ENCODE data around the gene MSL3. TPM values are rescaled to one million over a fixed set of nuclear protein-coding genes. Genes with fewer than 3 reads are reported as not detected.

The MSL3 gene
- total RNA-seq, 1 donor from 2014 or later, result 12.0 TPM

- Histone ChIP-seq H3K36me3 (ENCODE audit: control insufficient read depth in 3 of 3, insufficient read depth in 3 of 3, low read length in 3 of 3) (peaks cover 0 to 1% (median 0%) of the 10 kb centered on the region in 3 donors), H3K27me3 (ENCODE audit: control insufficient read depth in 3 of 3, insufficient read depth in 3 of 3, low read length in 3 of 3) (no peaks in the 10 kb centered on the region), H3K4me1 (ENCODE audit: control insufficient read depth in 3 of 3, insufficient read depth in 3 of 3, low read length in 3 of 3) (no peaks in the 10 kb centered on the region), H3K4me3 (ENCODE audit: low read length in 3 of 3) (no peak overlapping the region), H3K9me3 (ENCODE audit: control insufficient read depth in 3 of 3, low read length in 3 of 3) (no peaks in the 10 kb centered on the region), H3K27ac (ENCODE audit: low read depth, low read length) (no peak overlapping the region), H3K9ac (ENCODE audit: low read depth in 1 of 3, low read length in 3 of 3) (no peak overlapping the region)
These were observed 23.1 kb downstream of the MSL3 start for GRCh38 chrX:11781133-11781532.

DNA sequence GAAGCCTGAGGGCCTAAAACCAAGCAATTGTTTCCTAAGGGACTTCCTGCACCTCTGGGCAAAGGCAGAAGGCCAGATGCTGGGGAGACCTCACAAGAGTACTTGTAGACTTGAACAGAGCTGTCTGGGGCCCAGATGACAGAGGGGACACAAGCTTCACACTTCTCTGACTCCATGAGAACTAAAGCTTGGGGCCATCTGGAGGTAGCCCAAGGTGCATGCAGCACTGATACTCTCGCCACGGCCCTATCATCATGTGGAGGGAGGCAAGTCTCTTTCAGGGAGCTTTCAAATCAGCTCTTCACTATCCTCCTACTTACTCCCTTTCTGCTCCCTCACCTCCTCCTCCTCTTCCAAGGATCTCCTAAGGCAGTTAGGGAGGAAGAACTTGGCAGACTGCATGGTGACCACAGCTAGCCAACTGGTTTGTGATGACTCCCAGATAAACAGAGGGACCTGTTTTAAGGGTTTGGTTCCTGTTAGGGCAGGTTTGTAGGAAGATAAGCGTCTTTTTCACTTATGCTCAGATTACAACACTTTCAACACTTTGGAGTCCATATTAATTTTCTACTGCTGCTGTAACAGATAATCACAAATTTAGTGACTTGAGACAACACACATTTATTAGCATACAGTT is 23.8 kb downstream of the MSL3 start:
- Histone ChIP-seq H3K27ac (ENCODE audit: low read depth, low read length) (no peak overlapping the region), H3K4me1 (ENCODE audit: control insufficient read depth in 3 of 3, insufficient read depth in 3 of 3, low read length in 3 of 3) (no peaks in the 10 kb centered on the region), H3K36me3 (ENCODE audit: control insufficient read depth in 3 of 3, insufficient read depth in 3 of 3, low read length in 3 of 3) (no peaks in the 10 kb centered on the region), H3K9ac (ENCODE audit: low read depth in 1 of 3, low read length in 3 of 3) (no peak overlapping the region), H3K27me3 (ENCODE audit: control insufficient read depth in 3 of 3, insufficient read depth in 3 of 3, low read length in 3 of 3) (no peaks in the 10 kb centered on the region), H3K9me3 (ENCODE audit: control insufficient read depth in 3 of 3, low read length in 3 of 3) (no peaks in the 10 kb centered on the region), H3K4me3 (ENCODE audit: low read length in 3 of 3) (no peak overlapping the region)

- no peaks in the 10 kb centered on the region for H3K27me3 ChIP-seq (ENCODE audit: control insufficient read depth in 3 of 3, insufficient read depth in 3 of 3, low read length in 3 of 3)
- no peak overlapping the region for H3K27ac ChIP-seq (ENCODE audit: low read depth, low read length)
- no peaks in the 10 kb centered on the region for H3K4me1 ChIP-seq (ENCODE audit: control insufficient read depth in 3 of 3, insufficient read depth in 3 of 3, low read length in 3 of 3)
- H3K36me3 ChIP-seq (ENCODE audit: control insufficient read depth in 3 of 3, insufficient read depth in 3 of 3, low read length in 3 of 3), result no peaks in the 10 kb centered on the region
- no peak overlapping the region for H3K9ac ChIP-seq (ENCODE audit: low read depth in 1 of 3, low read length in 3 of 3)
- H3K9me3 ChIP-seq (ENCODE audit: control insufficient read depth in 3 of 3, low read length in 3 of 3), result no peaks in the 10 kb centered on the region
- H3K4me3 ChIP-seq (ENCODE audit: low read length in 3 of 3), result no peak overlapping the region
These were observed 26.5 kb downstream of the MSL3 start for GRCh38 chrX:11784543-11784942.

GRCh38 chrX:11786862-11787261 is 28.8 kb downstream of the MSL3 start:
- H3K4me3 ChIP-seq (ENCODE audit: low read length in 3 of 3), result no peak overlapping the region
- H3K9ac ChIP-seq (ENCODE audit: low read depth in 1 of 3, low read length in 3 of 3), result no peak overlapping the region
- no peaks in the 10 kb centered on the region for H3K4me1 ChIP-seq (ENCODE audit: control insufficient read depth in 3 of 3, insufficient read depth in 3 of 3, low read length in 3 of 3)
- H3K9me3 ChIP-seq (ENCODE audit: control insufficient read depth in 3 of 3, low read length in 3 of 3), result no peaks in the 10 kb centered on the region
- H3K36me3 ChIP-seq (ENCODE audit: control insufficient read depth in 3 of 3, insufficient read depth in 3 of 3, low read length in 3 of 3), result no peaks in the 10 kb centered on the region
- H3K27me3 ChIP-seq (ENCODE audit: control insufficient read depth in 3 of 3, insufficient read depth in 3 of 3, low read length in 3 of 3), result no peaks in the 10 kb centered on the region
- no peak overlapping the region for H3K27ac ChIP-seq (ENCODE audit: low read depth, low read length)

DNA sequence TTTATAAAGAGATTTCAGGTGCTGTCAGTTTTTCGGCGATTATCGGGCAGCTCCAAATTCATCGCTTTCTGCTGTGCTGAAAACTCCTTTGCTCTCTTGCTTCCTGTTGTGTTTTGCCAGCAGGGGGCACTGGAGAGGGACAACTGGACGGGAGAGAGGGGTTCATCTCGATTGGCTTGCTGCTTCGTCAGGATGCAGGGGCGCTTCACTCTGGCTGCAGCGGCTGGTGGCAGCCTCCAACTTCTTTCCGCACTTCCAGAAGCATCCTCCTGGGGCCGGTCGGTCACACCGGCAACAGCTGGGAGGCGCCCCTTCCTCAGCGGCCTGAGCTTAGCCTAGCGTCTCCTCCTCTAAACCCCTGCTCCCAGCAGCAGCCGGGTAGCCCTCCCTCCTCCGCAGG is 29.5 kb downstream of the MSL3 start:
- Histone ChIP-seq H3K4me1 (ENCODE audit: control insufficient read depth in 3 of 3, insufficient read depth in 3 of 3, low read length in 3 of 3) (no peaks in the 10 kb centered on the region), H3K27ac (ENCODE audit: low read depth, low read length) (no peak overlapping the region), H3K9ac (ENCODE audit: low read depth in 1 of 3, low read length in 3 of 3) (no peak overlapping the region), H3K27me3 (ENCODE audit: control insufficient read depth in 3 of 3, insufficient read depth in 3 of 3, low read length in 3 of 3) (no peaks in the 10 kb centered on the region), H3K4me3 (ENCODE audit: low read length in 3 of 3) (peak overlapping the region in 2 of 3 donors; percentile 1 to 41), H3K36me3 (ENCODE audit: control insufficient read depth in 3 of 3, insufficient read depth in 3 of 3, low read length in 3 of 3) (no peaks in the 10 kb centered on the region), H3K9me3 (ENCODE audit: control insufficient read depth in 3 of 3, low read length in 3 of 3) (no peaks in the 10 kb centered on the region)

DNA sequence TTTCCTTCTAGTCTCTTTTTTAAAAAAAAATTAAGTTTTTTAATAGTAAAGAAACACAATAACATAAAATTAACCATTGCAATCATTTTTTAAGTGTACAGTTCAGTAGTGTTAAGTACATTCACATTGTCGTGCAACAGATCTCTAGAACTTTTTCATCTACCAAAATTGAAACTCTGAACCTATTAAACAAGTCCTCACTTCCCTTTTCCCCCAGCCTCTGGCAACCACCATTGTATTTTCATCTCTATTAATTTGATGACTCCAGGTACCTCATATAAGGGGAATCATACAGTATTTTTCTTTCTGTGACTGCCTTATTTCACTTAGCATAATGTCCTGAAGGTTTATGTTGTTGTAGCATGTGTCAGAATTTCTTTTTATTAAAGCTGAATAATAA is 31.8 kb downstream of the MSL3 start:
- no peak overlapping the region for H3K4me3 ChIP-seq (ENCODE audit: low read length in 3 of 3)
- no peaks in the 10 kb centered on the region for H3K36me3 ChIP-seq (ENCODE audit: control insufficient read depth in 3 of 3, insufficient read depth in 3 of 3, low read length in 3 of 3)
- no peak overlapping the region for H3K27ac ChIP-seq (ENCODE audit: low read depth, low read length)
- no peaks in the 10 kb centered on the region for H3K27me3 ChIP-seq (ENCODE audit: control insufficient read depth in 3 of 3, insufficient read depth in 3 of 3, low read length in 3 of 3)
- H3K4me1 ChIP-seq (ENCODE audit: control insufficient read depth in 3 of 3, insufficient read depth in 3 of 3, low read length in 3 of 3), result no peaks in the 10 kb centered on the region
- no peaks in the 10 kb centered on the region for H3K9me3 ChIP-seq (ENCODE audit: control insufficient read depth in 3 of 3, low read length in 3 of 3)
- no peak overlapping the region for H3K9ac ChIP-seq (ENCODE audit: low read depth in 1 of 3, low read length in 3 of 3)

DNA sequence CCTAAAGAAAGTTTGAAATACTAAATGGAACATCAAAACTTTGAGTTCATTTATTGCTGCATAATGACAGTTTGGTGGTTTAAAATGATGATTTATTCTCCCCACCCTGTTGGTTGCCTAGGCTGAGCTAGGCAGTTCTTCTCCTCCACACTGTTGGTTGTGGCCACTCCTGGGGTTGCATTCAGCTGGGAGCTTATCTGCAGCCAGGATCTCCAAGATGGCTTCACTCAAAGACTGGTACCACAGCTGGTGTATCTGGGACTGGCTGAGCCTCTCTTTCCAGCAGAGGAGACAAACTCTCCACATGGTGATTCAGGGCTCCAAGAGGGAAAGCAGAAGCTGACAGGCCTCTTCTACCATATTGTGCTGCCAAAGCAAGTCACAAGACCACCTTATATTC is 33.1 kb downstream of the MSL3 start:
- Histone ChIP-seq H3K27ac (ENCODE audit: low read depth, low read length) (no peak overlapping the region), H3K9me3 (ENCODE audit: control insufficient read depth in 3 of 3, low read length in 3 of 3) (no peaks in the 10 kb centered on the region), H3K27me3 (ENCODE audit: control insufficient read depth in 3 of 3, insufficient read depth in 3 of 3, low read length in 3 of 3) (no peaks in the 10 kb centered on the region), H3K9ac (ENCODE audit: low read depth in 1 of 3, low read length in 3 of 3) (no peak overlapping the region), H3K36me3 (ENCODE audit: control insufficient read depth in 3 of 3, insufficient read depth in 3 of 3, low read length in 3 of 3) (no peaks in the 10 kb centered on the region), H3K4me3 (ENCODE audit: low read length in 3 of 3) (no peak overlapping the region), H3K4me1 (ENCODE audit: control insufficient read depth in 3 of 3, insufficient read depth in 3 of 3, low read length in 3 of 3) (no peaks in the 10 kb centered on the region)

DNA sequence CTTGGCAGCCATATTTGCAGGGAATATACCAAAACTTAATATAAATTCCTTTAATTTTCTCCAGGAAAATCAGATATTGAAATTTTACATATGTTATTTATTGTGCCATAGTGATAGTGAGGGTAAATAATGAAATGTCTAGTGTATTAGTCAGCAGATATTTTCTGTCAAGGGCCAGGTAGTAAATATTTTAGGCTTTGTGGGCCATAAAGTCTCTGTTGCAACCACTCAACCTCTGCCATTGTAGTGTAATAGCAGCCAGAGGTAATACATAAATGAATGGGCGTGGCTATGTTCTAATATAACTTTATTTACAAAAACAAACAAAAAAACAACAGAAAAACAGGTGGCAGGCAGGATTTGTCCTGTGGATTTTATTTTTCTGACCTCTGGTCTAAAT is 33.5 kb downstream of the MSL3 start:
- no peaks in the 10 kb centered on the region for H3K4me1 ChIP-seq (ENCODE audit: control insufficient read depth in 3 of 3, insufficient read depth in 3 of 3, low read length in 3 of 3)
- H3K4me3 ChIP-seq (ENCODE audit: low read length in 3 of 3), result no peak overlapping the region
- H3K27ac ChIP-seq (ENCODE audit: low read depth, low read length), result no peak overlapping the region
- no peaks in the 10 kb centered on the region for H3K36me3 ChIP-seq (ENCODE audit: control insufficient read depth in 3 of 3, insufficient read depth in 3 of 3, low read length in 3 of 3)
- H3K9ac ChIP-seq (ENCODE audit: low read depth in 1 of 3, low read length in 3 of 3), result no peak overlapping the region
- H3K27me3 ChIP-seq (ENCODE audit: control insufficient read depth in 3 of 3, insufficient read depth in 3 of 3, low read length in 3 of 3), result no peaks in the 10 kb centered on the region
- H3K9me3 ChIP-seq (ENCODE audit: control insufficient read depth in 3 of 3, low read length in 3 of 3), result no peaks in the 10 kb centered on the region

- Histone ChIP-seq H3K9ac (ENCODE audit: low read depth in 1 of 3, low read length in 3 of 3) (no peak overlapping the region), H3K4me3 (ENCODE audit: low read length in 3 of 3) (no peak overlapping the region), H3K27me3 (ENCODE audit: control insufficient read depth in 3 of 3, insufficient read depth in 3 of 3, low read length in 3 of 3) (no peaks in the 10 kb centered on the region), H3K4me1 (ENCODE audit: control insufficient read depth in 3 of 3, insufficient read depth in 3 of 3, low read length in 3 of 3) (no peaks in the 10 kb centered on the region), H3K36me3 (ENCODE audit: control insufficient read depth in 3 of 3, insufficient read depth in 3 of 3, low read length in 3 of 3) (no peaks in the 10 kb centered on the region), H3K9me3 (ENCODE audit: control insufficient read depth in 3 of 3, low read length in 3 of 3) (no peaks in the 10 kb centered on the region), H3K27ac (ENCODE audit: low read depth, low read length) (no peak overlapping the region)
These were observed 34.7 kb downstream of the MSL3 start for GRCh38 chrX:11792461-11793421.

GRCh38 chrX:11793734-11794133 is 35.7 kb downstream of the MSL3 start:
- H3K27me3 ChIP-seq (ENCODE audit: control insufficient read depth in 3 of 3, insufficient read depth in 3 of 3, low read length in 3 of 3), result no peaks in the 10 kb centered on the region
- H3K27ac ChIP-seq (ENCODE audit: low read depth, low read length), result no peak overlapping the region
- no peaks in the 10 kb centered on the region for H3K4me1 ChIP-seq (ENCODE audit: control insufficient read depth in 3 of 3, insufficient read depth in 3 of 3, low read length in 3 of 3)
- H3K9me3 ChIP-seq (ENCODE audit: control insufficient read depth in 3 of 3, low read length in 3 of 3), result no peaks in the 10 kb centered on the region
- H3K9ac ChIP-seq (ENCODE audit: low read depth in 1 of 3, low read length in 3 of 3), result no peak overlapping the region
- H3K36me3 ChIP-seq (ENCODE audit: control insufficient read depth in 3 of 3, insufficient read depth in 3 of 3, low read length in 3 of 3), result no peaks in the 10 kb centered on the region
- no peak overlapping the region for H3K4me3 ChIP-seq (ENCODE audit: low read length in 3 of 3)
